PC-9 (cell line): ENCODE results near the gene BGLAP. TPM values are rescaled to one million over a fixed set of nuclear protein-coding genes. Genes with fewer than 3 reads are reported as not detected.
A peak's percentile ranks its signal among the peaks of the same experiment; 100 is the strongest.

ENCODE experiments used
- BruUV-seq: library from RNA; stranded (reverse); fragments of 400-500 nt; replicated peaks from 2 replicates; lab custom pipeline; 2021; lab: Mats Ljungman, UMichigan
- CTCF ChIA-PET: fragments of 300-600 bp; sonication (Branson Sonifier 250); formaldehyde crosslinking; loops from one replicate; lab custom pipeline; 2022; ENCODE audit warnings: antibody characterized with exemption; lab: Charles Lee
- POLR2A ChIA-PET: fragments of 300-600 bp; sonication (Branson Sonifier 250); formaldehyde crosslinking; loops from one replicate; lab custom pipeline; 2022; ENCODE audit warnings: antibody characterized with exemption; ENCODE audit not compliant: unreplicated experiment; lab: Charles Lee
- DNase-seq, 2 experiments: peaks; one replicate each; pipeline versions ENCODE4 v3.0.0 to v3.0.0-alpha.2; 2015 to 2022; ENCODE audit warnings: mixed read lengths in 1 of 2
- H2AFZ ChIP-seq: fragments of 200-600 bp; sonication (generic); 2 replicates; pipeline ENCODE4 v1.8.1; 2017; ENCODE audit warnings: antibody characterized with exemption
- H3F3A ChIP-seq: fragments of 200-600 bp; sonication (generic); 2 replicates; pipeline ENCODE4 v1.8.1; 2017; ENCODE audit warnings: antibody characterized with exemption, mild to moderate bottlenecking, low read depth; ENCODE audit not compliant: insufficient read depth
- H3K27ac ChIP-seq: fragments of 200-600 bp; sonication (generic); 2 replicates; pipeline ENCODE4 v1.6.1; 2016; ENCODE audit warnings: mixed run types
- H3K27me3 ChIP-seq: fragments of 200-600 bp; sonication (generic); 2 replicates; pipeline ENCODE4 v1.6.1; 2016; ENCODE audit warnings: low read depth, mixed run types; ENCODE audit not compliant: insufficient read depth
- H3K36me3 ChIP-seq: fragments of 200-600 bp; sonication (generic); 2 replicates; pipeline ENCODE4 v1.6.1; 2016; ENCODE audit warnings: low read depth, mixed run types
- H3K4me1 ChIP-seq: fragments of 200-600 bp; sonication (generic); replicated peaks from 2 replicates; pipeline ENCODE4 v1.6.1; 2016; ENCODE audit warnings: mixed run types; ENCODE audit not compliant: insufficient read depth
- H3K4me2 ChIP-seq: fragments of 200-600 bp; sonication (generic); 2 replicates; pipeline ENCODE4 v1.6.1; 2017; ENCODE audit warnings: mixed run types
- H3K4me3 ChIP-seq: fragments of 200-600 bp; sonication (generic); 2 replicates; pipeline ENCODE4 v1.6.1; 2016; ENCODE audit warnings: mixed run types
- H3K79me2 ChIP-seq: fragments of 200-600 bp; sonication (generic); 2 replicates; pipeline ENCODE4 v1.6.1; 2017; ENCODE audit warnings: low read depth, mixed run types
- H3K9me2 ChIP-seq: fragments of 200-600 bp; sonication (generic); 2 replicates; pipeline ENCODE4 v1.8.1; 2017; ENCODE audit warnings: mild to moderate bottlenecking; ENCODE audit not compliant: insufficient read depth
- H3K9me3 ChIP-seq: fragments of 200-600 bp; sonication (generic); 2 replicates; pipeline ENCODE4 v1.8.1; 2016; ENCODE audit warnings: low read depth; ENCODE audit not compliant: insufficient read depth
- H4K20me1 ChIP-seq: fragments of 200-600 bp; sonication (generic); 2 replicates; pipeline ENCODE4 v1.8.1; 2017; ENCODE audit not compliant: insufficient read depth
- EZH2 ChIP-seq: fragments of 200-600 bp; sonication (generic); IDR thresholded peaks from 2 replicates; pipeline ENCODE4 v1.8.0; 2017; ENCODE audit warnings: antibody characterized with exemption, low read depth
- intact Hi-C: fragments of 100-400 bp; cut with micrococcal nuclease; formaldehyde crosslinking; loops from one replicate; pipeline ENCODE4 v1.10.0; 2022; ENCODE audit not compliant: unreplicated experiment
- total RNA-seq: library from RNA; stranded (reverse); gene quantifications from 2 replicates; pipeline ENCODE4 v1.2.3, GENCODE V29; 2021
- TF ChIP-seq, protein P1 (sequence below): fragments of 200-600 bp; sonication (generic); conservative IDR thresholded peaks from 2 replicates; pipeline ENCODE4 v1.6.1; 2017; ENCODE audit warnings: mixed run types, antibody characterized with exemption, mild to moderate bottlenecking, moderate library complexity

Gene BGLAP
- total RNA-seq, 1 experiment from 2014 or later, result 2.6 TPM

DNA sequence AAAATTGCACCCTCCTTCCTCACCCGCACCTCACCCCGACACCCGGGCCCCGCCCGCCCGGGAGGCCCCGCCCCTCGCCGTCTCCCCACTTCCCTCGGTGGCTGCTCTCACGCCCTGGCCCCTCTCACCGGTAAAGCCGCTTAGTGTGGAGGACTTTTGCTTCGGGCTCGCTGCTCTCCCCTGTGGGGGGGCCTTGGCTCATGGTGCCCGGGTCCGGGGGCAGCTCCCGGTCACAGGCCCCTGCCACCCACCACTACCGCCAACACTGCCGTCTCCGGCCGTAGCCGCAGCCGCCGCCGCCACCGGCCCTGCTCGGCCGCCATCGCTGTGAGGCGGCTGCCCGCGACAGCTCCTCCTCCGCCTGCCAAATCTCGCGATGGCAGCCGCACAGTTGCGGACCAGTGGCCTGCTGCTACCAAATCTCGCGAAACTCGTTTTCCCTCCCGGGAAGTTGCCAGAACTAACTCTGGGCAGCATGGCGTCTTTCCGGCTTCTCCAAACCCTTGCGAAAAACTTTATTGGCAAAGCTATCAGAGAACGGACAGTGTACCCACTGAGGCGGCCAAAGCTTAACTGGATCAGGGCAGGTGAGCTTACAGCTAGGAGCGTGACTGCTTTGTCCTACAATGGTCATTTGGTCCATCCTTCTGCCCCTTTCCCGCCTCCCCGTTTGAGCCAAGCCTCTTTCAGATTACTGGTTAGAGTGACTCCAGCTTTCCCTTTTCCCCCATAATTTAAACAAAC is 40.7 kb downstream of the BGLAP start, which contains the start of gene SMG5:
Gene SMG5 (minus strand): TSS at position 347 of the 744 bp plus-strand sequence. CDS start 145 bp downstream, at position 202.
- Histone ChIP-seq H3F3A (peaks cover 30% of the 10 kb centered on the region; the same call in 1 of the 2 replicates), H4K20me1 (peaks cover 16% of the 10 kb centered on the region), H3K79me2 (peaks cover 74% of the 10 kb centered on the region), H2AFZ (peak within 1 kb of the TSS; percentile 83), H3K9me2 (no peaks in the 10 kb centered on the region), H3K4me2 (peak within 1 kb of the TSS; percentile 96), H3K27me3 (no peaks in the 10 kb centered on the region), H3K36me3 (peaks cover 17% of the 10 kb centered on the region; the same call in 1 of the 2 replicates), H3K4me1 (peaks cover 30% of the 10 kb centered on the region), H3K4me3 (peak within 1 kb of the TSS; percentile 97), H3K9me3 (no peaks in the 10 kb centered on the region), H3K27ac (peak within 1 kb of the TSS; percentile 85)
- DNase-seq, result peak; percentile 93 to 95
- intact Hi-C loops, result loop anchor here (1.0 to 5.0 kb wide), 2 partner anchors 228 to 305 kb away; partner anchors contain the start of genes ARHGEF2 and LAMTOR2
- ChIA-PET POLR2A (interaction anchor here (0.6 to 1.0 kb wide), 5 partner anchors 46 to 221 kb away, joined by 3 to 9 read pairs (median 4); partner anchors contain the start of gene PMF1), CTCF (interaction anchor here (1.0 kb wide), 1 partner anchor 8 kb away, joined by 3 read pairs; no protein-coding TSS in a partner anchor)
- no peak for TF ChIP-seq EZH2
- no TSS peak for BruUV-seq

DNA sequence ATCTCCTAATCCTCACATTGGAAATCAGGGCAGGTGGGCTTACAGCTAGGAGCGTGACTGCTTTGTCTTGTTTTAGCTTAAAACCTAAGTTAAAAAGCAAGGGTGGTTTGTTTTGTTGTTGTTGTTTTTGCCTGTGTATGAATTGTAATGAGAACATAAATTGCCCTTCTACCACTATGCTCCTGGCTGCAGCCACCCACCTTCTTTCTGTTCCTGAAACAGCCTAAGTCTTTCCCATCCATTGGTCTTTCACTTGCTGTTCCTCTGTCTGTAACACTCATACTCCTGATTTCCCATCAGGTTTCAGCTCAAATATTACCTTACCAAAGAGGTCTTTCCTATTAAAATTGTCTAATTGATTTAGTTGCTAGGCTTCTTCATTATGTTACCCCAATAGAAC is 41.5 kb downstream of the BGLAP start:
- no peaks in the 10 kb centered on the region for H3K27me3 ChIP-seq
- CTCF ChIA-PET, result interaction anchor here (0.5 kb wide), 1 partner anchor 217 kb away, joined by 3 read pairs; the partner anchor contains the start of gene MEF2D
- peaks cover 66% of the 10 kb centered on the region for H3K79me2 ChIP-seq
- peaks cover 23% of the 10 kb centered on the region; the same call in 1 of the 2 replicates for H3F3A ChIP-seq
- peak overlapping the region; percentile 96 for H3K4me2 ChIP-seq
- no peak for DNase-seq
- H4K20me1 ChIP-seq, result peaks cover 16% of the 10 kb centered on the region
- no peaks in the 10 kb centered on the region for H3K9me2 ChIP-seq
- peaks cover 11% of the 10 kb centered on the region; the same call in 1 of the 2 replicates for H3K36me3 ChIP-seq
- peak overlapping the region; percentile 83 for H2AFZ ChIP-seq
- intact Hi-C loops, result loop anchor here (5.0 kb wide), 1 partner anchor 306 kb away; the partner anchor contains the start of gene ARHGEF2
- BruUV-seq, result no TSS peak
- H3K9me3 ChIP-seq, result no peaks in the 10 kb centered on the region
- TF ChIP-seq EZH2, result no peak
- TF ChIP-seq, protein P1, sequence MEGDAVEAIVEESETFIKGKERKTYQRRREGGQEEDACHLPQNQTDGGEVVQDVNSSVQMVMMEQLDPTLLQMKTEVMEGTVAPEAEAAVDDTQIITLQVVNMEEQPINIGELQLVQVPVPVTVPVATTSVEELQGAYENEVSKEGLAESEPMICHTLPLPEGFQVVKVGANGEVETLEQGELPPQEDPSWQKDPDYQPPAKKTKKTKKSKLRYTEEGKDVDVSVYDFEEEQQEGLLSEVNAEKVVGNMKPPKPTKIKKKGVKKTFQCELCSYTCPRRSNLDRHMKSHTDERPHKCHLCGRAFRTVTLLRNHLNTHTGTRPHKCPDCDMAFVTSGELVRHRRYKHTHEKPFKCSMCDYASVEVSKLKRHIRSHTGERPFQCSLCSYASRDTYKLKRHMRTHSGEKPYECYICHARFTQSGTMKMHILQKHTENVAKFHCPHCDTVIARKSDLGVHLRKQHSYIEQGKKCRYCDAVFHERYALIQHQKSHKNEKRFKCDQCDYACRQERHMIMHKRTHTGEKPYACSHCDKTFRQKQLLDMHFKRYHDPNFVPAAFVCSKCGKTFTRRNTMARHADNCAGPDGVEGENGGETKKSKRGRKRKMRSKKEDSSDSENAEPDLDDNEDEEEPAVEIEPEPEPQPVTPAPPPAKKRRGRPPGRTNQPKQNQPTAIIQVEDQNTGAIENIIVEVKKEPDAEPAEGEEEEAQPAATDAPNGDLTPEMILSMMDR, result no peak
- H3K4me3 ChIP-seq, result peak overlapping the region; percentile 97
- peaks cover 30% of the 10 kb centered on the region for H3K4me1 ChIP-seq
- H3K27ac ChIP-seq, result peak overlapping the region; percentile 85; the same call in 1 of the 2 replicates
- POLR2A ChIA-PET, result interaction anchor here (0.5 to 0.9 kb wide), 5 partner anchors 46 to 378 kb away, joined by 3 to 10 read pairs (median 3); no protein-coding TSS in a partner anchor

DNA sequence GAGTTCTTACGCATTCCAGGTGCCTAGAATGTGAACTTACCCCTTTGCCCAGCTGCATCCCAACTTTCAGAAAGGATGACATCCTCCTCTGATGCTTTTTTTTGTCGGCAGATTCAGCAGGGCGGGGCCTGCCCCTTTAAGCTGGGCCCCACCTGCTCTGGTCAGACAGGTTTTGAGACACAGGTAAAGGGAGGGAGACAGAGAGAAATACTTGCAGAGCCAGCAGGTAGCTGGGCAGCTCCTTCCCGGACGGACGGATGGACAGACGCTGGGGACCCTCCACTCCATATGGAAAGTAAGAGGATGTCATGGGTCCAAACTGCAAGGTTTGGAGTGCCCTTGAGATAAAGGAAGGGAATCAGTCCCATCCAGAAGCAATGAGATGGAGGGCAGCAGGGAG is 42.1 kb downstream of the BGLAP start, which contains the start of gene TMEM79:
Gene TMEM79 (plus strand): TSS at position 214 of the 400 bp plus-strand sequence. CDS start 902 bp downstream, outside the sequence.
- Histone ChIP-seq H2AFZ (peak within 1 kb of the TSS; percentile 83), H4K20me1 (peaks cover 15% of the 10 kb centered on the region), H3F3A (peaks cover 23% of the 10 kb centered on the region; the same call in 1 of the 2 replicates), H3K4me2 (peak within 1 kb of the TSS; percentile 96), H3K27ac (peak within 1 kb of the TSS; percentile 85), H3K4me1 (peaks cover 30% of the 10 kb centered on the region), H3K9me3 (no peaks in the 10 kb centered on the region), H3K36me3 (0 out of 2 replicates have a peak, but pooled peaks cover 11% of the 10 kb centered on the region), H3K9me2 (no peaks in the 10 kb centered on the region), H3K27me3 (no peaks in the 10 kb centered on the region), H3K79me2 (peaks cover 60% of the 10 kb centered on the region), H3K4me3 (peak within 1 kb of the TSS; percentile 97)
- POLR2A ChIA-PET, result interaction anchor here (0.5 to 0.9 kb wide), 5 partner anchors 12 to 377 kb away, joined by 3 read pairs; partner anchors contain the start of genes GLMP and VHLL
- no TSS peak for BruUV-seq
- DNase-seq, result peak; percentile 66 to 68
- CTCF ChIA-PET, result interaction anchor here (0.5 kb wide), 1 partner anchor 216 kb away, joined by 3 read pairs; the partner anchor contains the start of gene MEF2D
- TF ChIP-seq, protein P1, result no peak
- no peak for TF ChIP-seq EZH2
- intact Hi-C loops, result loop anchor here (5.0 kb wide), 1 partner anchor 307 kb away; the partner anchor contains the start of gene ARHGEF2
